Measurements from ENCODE around the gene TSPY8. TPM values are rescaled to one million over a fixed set of nuclear protein-coding genes. Genes with fewer than 3 reads are reported as not detected.
"Not testable (repeated sequence)": the region's sequence is repeated elsewhere in the genome, so short reads cannot be mapped to it uniquely, and the experiment has no call there.

TSPY8 gene, protein sequence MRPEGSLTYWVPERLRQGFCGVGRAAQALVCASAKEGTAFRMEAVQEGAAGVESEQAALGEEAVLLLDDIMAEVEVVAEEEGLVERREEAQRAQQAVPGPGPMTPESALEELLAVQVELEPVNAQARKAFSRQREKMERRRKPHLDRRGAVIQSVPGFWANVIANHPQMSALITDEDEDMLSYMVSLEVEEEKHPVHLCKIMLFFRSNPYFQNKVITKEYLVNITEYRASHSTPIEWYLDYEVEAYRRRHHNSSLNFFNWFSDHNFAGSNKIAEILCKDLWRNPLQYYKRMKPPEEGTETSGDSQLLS
- total RNA-seq, result not detected

DNA sequence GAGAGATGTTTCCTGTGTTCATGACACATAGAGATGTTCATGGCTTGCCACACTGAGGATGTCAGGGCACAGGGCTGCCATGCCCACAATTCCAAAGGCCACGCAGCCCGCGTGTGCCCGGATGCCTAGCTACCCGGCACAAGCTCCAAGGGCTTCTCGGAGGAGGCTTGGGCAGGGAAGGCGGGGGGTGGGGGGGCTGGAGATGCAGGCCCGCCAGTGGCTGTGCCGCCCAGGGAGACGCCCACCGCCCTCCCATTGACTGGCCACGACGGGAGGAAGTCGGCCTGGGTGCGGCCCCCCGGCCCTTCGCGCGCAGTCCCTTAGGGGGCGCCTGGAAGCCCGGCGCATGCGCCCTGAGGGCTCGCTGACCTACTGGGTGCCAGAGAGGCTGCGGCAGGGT lies at the start of gene TSPY8:
TSS of gene TSPY8 (plus strand) at position 301 of the 400 bp plus-strand sequence. CDS start at position 347, 46 bp downstream.
- not testable (repeated sequence) for H3K36me3 Mint-ChIP-seq, H3K4me3 Mint-ChIP-seq, H3K9me3 Mint-ChIP-seq, DNase-seq, H3K27ac Mint-ChIP-seq, H3K27me3 Mint-ChIP-seq, H3K4me1 Mint-ChIP-seq

DNA sequence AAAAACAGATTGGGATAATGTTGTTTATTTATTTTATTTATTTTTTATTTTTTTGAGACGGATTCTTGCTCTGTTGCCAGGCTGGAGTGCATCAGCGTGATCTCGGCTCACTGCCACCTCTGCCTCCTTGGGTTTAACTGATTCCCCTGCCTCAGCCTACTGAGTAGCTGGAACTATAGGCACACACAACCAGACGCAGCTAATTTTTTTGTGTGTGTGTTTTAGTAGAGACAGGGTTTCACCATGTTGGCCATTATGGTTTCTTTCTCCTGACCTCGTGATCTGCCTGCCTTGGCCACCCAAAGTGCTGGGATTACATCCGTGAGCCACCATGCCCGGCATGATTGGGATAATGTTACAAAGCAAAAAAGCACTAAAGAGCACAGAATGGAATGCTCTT lies 36.6 kb upstream of the TSPY8 start:
- Mint-ChIP-seq H3K27ac (no peak overlapping the region), H3K4me3 (no peak overlapping the region), H3K27me3 (no peaks in the 10 kb centered on the region), H3K36me3 (no peaks in the 10 kb centered on the region), H3K9me3 (no peaks in the 10 kb centered on the region), H3K4me1 (no peaks in the 10 kb centered on the region)
- DNase-seq, result no peak

DNA sequence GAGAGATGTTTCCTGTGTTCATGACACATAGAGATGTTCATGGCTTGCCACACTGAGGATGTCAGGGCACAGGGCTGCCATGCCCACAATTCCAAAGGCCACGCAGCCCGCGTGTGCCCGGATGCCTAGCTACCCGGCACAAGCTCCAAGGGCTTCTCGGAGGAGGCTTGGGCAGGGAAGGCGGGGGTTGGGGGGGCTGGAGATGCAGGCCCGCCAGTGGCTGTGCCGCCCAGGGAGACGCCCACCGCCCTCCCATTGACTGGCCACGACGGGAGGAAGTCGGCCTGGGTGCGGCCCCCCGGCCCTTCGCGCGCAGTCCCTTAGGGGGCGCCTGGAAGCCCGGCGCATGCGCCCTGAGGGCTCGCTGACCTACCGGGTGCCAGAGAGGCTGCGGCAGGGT lies 20.4 kb upstream of the TSPY8 start, which contains the start of gene TSPY4:
TSS of gene TSPY4 (plus strand) at position 301 of the 400 bp plus-strand sequence. CDS start at position 347, 46 bp downstream.
- H3K4me3 Mint-ChIP-seq, H3K9me3 Mint-ChIP-seq, H3K36me3 Mint-ChIP-seq, H3K27me3 Mint-ChIP-seq, H3K27ac Mint-ChIP-seq, H3K4me1 Mint-ChIP-seq, DNase-seq: not testable (repeated sequence)

DNA sequence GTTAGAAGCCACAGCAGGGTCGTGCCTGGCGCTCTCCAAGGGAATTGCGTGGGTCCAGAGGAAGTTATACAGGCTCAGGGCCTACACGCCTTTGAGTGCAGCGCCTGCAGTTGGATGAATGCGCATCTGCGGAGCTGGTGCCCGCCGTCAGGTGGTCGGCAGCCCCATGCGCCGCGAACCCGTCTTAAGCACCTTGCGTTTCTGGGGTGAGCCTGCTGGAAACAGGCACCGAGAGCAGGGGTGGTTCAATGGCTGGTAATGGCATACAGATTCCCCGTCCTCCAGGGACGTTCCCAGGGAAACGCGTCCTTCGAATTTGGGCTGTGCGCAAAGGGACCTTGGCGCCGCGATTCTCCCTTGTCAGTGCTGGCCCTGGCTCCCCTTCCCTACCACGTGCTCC lies 38.9 kb downstream of the TSPY8 start:
- not testable (repeated sequence) for H3K9me3 Mint-ChIP-seq, DNase-seq, H3K4me3 Mint-ChIP-seq, H3K4me1 Mint-ChIP-seq, H3K36me3 Mint-ChIP-seq, H3K27ac Mint-ChIP-seq, H3K27me3 Mint-ChIP-seq

DNA sequence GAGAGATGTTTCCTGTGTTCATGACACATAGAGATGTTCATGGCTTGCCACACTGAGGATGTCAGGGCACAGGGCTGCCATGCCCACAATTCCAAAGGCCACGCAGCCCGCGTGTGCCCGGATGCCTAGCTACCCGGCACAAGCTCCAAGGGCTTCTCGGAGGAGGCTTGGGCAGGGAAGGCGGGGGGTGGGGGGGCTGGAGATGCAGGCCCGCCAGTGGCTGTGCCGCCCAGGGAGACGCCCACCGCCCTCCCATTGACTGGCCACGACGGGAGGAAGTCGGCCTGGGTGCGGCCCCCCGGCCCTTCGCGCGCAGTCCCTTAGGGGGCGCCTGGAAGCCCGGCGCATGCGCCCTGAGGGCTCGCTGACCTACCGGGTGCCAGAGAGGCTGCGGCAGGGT lies 40.5 kb downstream of the TSPY8 start, which contains the start of gene TSPY3:
TSS of gene TSPY3 (plus strand) at position 301 of the 400 bp plus-strand sequence. CDS start at position 347, 46 bp downstream.
- H3K27me3 Mint-ChIP-seq, H3K9me3 Mint-ChIP-seq, H3K27ac Mint-ChIP-seq, H3K36me3 Mint-ChIP-seq, H3K4me1 Mint-ChIP-seq, DNase-seq, H3K4me3 Mint-ChIP-seq: not testable (repeated sequence)

Other genes starting within 250 kb of the TSPY8 start
- gene TSPY4, start 20.3 kb upstream of the TSPY8 start, total RNA-seq, result not detected
- gene TSPY3, start 40.6 kb downstream of the TSPY8 start, total RNA-seq, result not detected
- not detected for gene TSPY1, start 109.2 kb downstream of the TSPY8 start, total RNA-seq
- gene TSPY9, start 129.5 kb downstream of the TSPY8 start, total RNA-seq, result not detected
- not detected for gene TSPY10, start 170.1 kb downstream of the TSPY8 start, total RNA-seq

All from activated naive CD8-positive, alpha-beta T cell treated with anti-CD3 and anti-CD28 coated beads for 36 hours (primary cell).